ENCODE data around the gene PPIL1.
"Not testable (repeated sequence)": the region's sequence is repeated elsewhere in the genome, so short reads cannot be mapped to it uniquely, and the experiment has no call there.

PPIL1 gene

GRCh38 chr6:36813047-36813446 lies 61.6 kb downstream of the PPIL1 start:
- DNase-seq = not testable (repeated sequence)

- no peak for DNase-seq
These were observed 64.4 kb downstream of the PPIL1 start for GRCh38 chr6:36809941-36810803.

GRCh38 chr6:36809156-36809555 lies 65.4 kb downstream of the PPIL1 start:
- no peak for DNase-seq

GRCh38 chr6:36808634-36809033 lies 66.0 kb downstream of the PPIL1 start:
- no peak for DNase-seq

- DNase-seq = no peak
These were observed 66.9 kb downstream of the PPIL1 start for GRCh38 chr6:36807750-36808149.

- no peak for DNase-seq
These were observed 67.5 kb downstream of the PPIL1 start for GRCh38 chr6:36807143-36807542.

GRCh38 chr6:36805917-36806316 lies 68.7 kb downstream of the PPIL1 start:
- DNase-seq = no peak

- DNase-seq = no peak
These were observed 69.4 kb downstream of the PPIL1 start for GRCh38 chr6:36805096-36805797.

Data from NCI-H345 (cell line).